HG03060 (cell line): ENCODE measurements around the gene TMED5.
"Not testable (repeated sequence)": the region's sequence is repeated elsewhere in the genome, so short reads cannot be mapped to it uniquely, and the experiment has no call there.

Experiments
- ATAC-seq: cut with Tn5 transposase; IDR thresholded peaks from one replicate; pipeline ENCODE4 v1.9.1; 2021; ENCODE audit warnings: low read depth, moderate number of reproducible peaks; ENCODE audit not compliant: unreplicated experiment

Gene TMED5

DNA sequence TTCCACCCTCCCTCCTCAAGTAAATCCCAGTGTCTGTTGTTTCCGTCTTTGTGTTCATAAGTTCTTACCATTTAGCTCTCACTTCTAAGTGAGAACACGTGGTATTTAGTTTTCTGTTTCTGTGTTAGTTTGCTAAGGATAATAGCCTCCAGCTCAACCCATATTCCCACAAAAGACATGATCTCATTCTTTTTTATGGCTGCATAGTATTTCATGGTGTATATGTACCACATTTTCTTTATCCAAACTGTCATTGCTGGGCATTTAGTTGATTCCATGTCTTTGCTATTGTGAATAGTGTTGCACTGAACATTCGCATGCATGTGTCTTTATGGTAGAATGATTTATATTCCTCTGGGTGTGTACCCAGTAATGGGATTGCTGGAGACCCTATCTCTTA lies 5.6 kb downstream of the TMED5 start:
- ATAC-seq: not testable (repeated sequence)

GRCh38 chr1:93172778-93173177 lies 7.4 kb downstream of the TMED5 start:
- no peak for ATAC-seq

DNA sequence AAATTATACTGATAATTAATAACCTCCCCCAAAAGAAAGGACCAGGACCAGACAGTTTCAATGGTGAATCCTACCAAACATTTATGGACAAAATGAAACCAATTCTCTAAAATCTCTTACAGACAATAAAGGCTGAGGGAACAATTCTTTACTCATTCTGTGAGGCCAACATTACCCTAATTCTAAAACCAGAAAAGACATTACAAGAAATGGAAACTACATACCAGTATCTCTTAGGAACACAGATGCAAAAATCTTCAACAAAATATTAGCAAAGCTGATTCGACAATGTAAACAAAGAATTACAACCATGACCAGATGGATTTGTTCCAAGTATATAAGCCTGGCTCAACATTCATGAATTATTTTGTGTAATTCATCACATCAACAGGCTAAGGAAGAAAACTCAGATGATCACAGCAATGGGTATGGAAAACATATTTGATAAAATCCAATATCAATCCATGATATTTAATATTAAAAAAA lies 8.6 kb downstream of the TMED5 start:
- no peak for ATAC-seq

- not testable (repeated sequence) for ATAC-seq
Measured at GRCh38 chr1:93170141-93170678, 10.0 kb downstream of the TMED5 start.

- no peak for ATAC-seq
Measured at GRCh38 chr1:93167006-93167405, 13.2 kb downstream of the TMED5 start.

DNA sequence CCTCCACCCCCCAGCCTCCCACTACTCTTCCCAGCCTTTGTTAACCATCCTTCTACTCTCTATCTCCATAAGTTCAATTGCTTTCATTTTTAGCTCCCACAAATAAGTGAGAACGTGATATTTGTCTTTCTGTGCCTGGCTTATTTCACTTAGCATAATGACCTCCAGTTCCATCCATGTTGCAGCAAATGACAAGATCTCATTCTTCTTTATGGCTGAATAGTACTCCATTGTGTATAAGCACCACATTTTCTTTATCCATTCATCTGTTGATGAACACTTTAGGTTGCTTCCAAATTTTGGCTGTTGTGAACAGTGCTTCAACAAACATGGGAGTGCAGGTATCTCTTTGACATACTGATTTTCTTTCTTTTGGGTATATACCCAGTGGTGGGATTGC lies 14.3 kb downstream of the TMED5 start:
- ATAC-seq: not testable (repeated sequence)

GRCh38 chr1:93164816-93165215 lies 15.4 kb downstream of the TMED5 start:
- no peak for ATAC-seq

GRCh38 chr1:93163314-93163713 lies 16.9 kb downstream of the TMED5 start:
- ATAC-seq: not testable (repeated sequence)

DNA sequence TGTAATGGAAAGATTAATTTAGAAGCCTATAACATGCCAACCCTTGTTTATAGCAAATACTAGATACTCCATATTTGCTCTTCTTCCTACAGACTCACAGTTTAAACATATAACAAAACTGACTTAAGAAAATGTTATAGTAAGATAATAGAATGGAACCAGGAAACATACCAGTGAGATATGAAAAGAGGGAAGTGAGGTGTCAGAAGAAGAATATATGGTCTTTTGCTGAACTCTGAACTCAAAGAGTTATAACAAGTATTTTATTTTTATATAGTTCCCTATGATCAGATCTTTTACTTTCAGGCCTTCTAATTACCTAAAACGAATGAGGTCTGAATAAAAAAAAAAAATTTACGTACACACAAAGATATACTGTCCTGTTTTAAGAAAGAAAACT lies 20.9 kb downstream of the TMED5 start:
- no peak for ATAC-seq

DNA sequence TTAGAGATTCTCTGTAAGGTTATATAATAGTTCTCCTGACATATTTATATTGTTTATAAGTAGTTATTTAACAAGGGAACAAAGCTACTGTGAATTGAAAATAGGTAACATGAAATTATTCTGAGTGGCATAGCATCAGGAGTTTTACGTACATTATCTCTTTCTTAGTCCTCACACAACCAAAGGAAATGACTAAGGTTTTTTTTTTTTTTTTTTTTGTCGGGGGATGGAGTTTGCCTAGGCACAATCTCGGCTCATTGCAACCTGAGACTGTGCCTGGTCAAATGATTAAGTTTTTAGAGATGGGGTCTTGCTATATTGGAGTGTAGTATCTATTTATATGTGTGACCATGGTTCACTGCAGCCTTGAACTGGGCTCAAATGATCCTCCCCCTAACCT lies 24.9 kb downstream of the TMED5 start:
- ATAC-seq: no peak

- ATAC-seq: no peak
Measured at GRCh38 chr1:93154898-93155297, 25.3 kb downstream of the TMED5 start.

DNA sequence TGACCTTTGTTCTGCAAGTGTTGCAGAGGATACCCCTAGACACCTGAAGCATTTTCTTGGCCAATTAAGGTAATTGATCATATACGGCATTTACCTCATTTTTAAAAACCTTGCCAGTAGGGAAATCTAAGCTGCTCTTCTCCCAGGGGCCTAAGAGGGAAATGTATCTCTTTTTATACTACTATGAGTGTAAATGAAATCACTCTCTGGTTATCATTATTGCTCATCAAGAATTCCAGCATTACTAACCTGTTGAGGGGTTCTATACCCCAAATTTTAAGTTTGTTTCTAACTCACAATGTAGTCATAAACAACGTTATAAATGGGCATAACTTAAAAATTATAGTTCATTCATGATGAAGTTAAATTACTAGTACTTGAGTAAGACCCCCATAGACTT lies 27.4 kb downstream of the TMED5 start:
- no peak for ATAC-seq

DNA sequence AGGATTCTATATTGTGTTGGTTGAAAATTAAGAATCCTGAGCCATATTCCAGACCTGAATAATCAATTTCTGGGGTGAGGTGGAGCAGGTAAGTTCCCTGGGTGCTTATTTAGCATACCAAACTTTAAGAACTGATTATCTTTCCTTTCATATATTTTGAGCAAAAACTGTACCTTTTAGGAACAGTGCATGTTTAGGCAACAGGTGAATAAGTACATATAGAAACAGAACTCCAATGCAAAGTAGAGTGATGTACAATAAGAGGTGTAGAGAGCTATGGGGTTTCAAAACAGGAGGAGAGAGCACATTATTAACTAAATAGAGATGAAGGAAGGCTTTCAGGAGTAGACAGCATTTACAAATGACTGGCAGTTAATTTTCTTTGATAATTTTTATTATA lies 28.7 kb downstream of the TMED5 start:
- ATAC-seq: no peak

- no peak for ATAC-seq
Measured at GRCh38 chr1:93150729-93151128, 29.5 kb downstream of the TMED5 start.

- no peak for ATAC-seq
Measured at GRCh38 chr1:93148001-93148400, 32.2 kb downstream of the TMED5 start.

GRCh38 chr1:93143769-93144168 lies 36.4 kb downstream of the TMED5 start:
- no peak for ATAC-seq

GRCh38 chr1:93143136-93143535 lies 37.1 kb downstream of the TMED5 start:
- ATAC-seq: no peak

DNA sequence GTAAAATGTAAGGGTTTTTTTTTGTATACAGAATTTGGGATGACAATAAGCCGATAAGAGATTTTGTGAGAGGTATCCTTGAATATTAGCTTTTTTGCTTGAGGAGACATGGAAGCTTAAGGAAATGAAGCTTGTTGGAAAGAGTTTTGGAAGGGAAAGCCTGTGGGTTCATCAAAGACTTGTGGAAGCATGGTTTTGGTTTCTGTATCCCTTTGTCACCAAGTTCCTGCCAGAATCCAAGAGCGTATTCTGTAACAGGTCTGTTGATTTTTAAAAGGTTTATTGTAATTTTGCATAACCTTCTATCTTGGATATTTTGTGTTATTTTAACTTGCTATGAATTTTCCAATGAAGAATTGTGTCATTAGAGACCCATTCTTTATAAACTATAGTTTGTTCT lies 38.1 kb downstream of the TMED5 start:
- ATAC-seq: no peak

GRCh38 chr1:93140106-93140505 lies 40.1 kb downstream of the TMED5 start:
- ATAC-seq: no peak

DNA sequence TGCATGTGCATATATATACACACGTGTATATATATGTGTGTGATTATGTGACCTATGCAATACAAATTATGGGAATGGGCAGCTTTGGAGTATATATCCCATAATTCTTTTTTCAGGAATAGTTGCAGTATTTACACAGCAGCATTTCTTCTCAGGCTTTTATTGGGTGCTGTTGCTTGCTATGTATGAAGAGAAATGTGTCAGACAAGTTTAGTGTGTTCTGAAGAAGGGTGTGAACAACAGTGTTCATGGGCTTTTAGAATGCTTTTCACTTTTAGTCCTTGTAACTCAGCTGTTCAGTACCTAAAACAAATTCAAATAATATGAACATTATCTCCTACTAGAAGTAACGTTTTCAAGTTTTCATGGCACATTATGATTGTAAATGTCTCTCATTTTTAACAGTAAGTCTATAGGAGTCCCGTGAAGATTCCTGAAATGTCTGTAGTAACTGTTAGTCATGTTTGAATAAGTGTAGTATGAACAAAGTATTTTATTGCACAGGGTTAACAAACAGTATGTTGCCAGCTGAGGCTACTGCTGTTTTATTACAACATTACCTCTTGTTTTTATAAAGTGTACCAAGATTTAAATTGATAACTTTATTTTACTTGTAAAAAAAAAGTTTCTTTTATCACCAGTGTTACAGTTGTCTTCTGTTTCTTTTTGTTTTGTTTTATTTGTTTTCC lies 42.5 kb downstream of the TMED5 start:
- no peak for ATAC-seq

DNA sequence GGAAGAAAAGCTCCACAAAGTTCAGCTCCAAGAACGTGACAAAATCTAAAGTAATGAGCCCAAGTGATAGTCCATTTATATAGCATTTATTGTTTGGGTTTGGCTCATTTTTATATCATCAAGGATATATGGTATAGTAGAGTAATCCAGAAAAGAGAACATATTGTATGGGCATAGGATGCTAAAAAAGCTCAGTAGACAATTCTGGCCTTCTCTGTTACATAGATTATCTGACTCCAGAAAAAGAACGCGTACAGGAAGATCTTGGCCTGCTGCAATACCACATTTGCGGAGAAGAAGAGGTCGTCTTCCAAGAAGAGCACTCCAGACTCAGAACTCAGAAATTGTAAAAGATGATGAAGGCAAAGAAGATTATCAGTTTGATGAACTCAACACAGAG lies 43.8 kb downstream of the TMED5 start:
- no peak for ATAC-seq

DNA sequence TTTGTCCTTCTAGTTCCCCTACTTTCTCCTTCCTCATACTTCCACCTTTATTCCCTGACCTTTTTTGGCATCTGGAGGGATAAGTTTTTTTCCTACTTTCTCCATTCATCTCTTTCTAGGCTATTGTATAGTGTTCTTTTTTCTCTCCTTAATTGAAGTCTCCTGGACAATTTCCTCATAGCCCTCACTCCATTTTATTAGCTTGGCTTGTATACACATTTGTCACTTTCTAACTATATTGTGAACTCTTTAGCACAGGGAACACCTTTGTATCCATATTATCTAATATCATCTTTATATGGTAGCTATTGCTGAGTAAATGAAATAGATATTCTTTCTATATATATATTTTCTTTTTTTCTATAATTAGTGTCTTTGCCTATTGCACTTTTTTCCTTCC lies 47.6 kb downstream of the TMED5 start:
- ATAC-seq: no peak
